ENCODE results near the gene TAF10.

TAF10 gene

GRCh38 chr11:6565988-6566703 lies 45.9 kb downstream of the TAF10 start:
- DNase-seq (ENCODE audit: low spot score in 2 of 2), result no peak
- Histone ChIP-seq H3K4me1 (no peaks in the 10 kb centered on the region), H3K36me3 (replicated peaks) (no peaks in the 10 kb centered on the region), H3K9me3 (no peaks in the 10 kb centered on the region), H3K27me3 (ENCODE audit: low read depth) (no peaks in the 10 kb centered on the region), H3K4me3 (no peak overlapping the region)
- in situ Hi-C loops (cut with MboI; ENCODE audit: low sequenced_read_pairs), result no loop called here

GRCh38 chr11:6565325-6565724 lies 46.7 kb downstream of the TAF10 start:
- Histone ChIP-seq H3K4me1 (no peaks in the 10 kb centered on the region), H3K36me3 (replicated peaks) (no peaks in the 10 kb centered on the region), H3K27me3 (ENCODE audit: low read depth) (no peaks in the 10 kb centered on the region), H3K4me3 (no peak overlapping the region), H3K9me3 (no peaks in the 10 kb centered on the region)
- DNase-seq (ENCODE audit: low spot score in 2 of 2), result no peak
- in situ Hi-C loops (cut with MboI; ENCODE audit: low sequenced_read_pairs), result no loop called here

GRCh38 chr11:6563667-6564066 lies 48.3 kb downstream of the TAF10 start:
- H3K9me3 ChIP-seq, result no peaks in the 10 kb centered on the region
- H3K4me3 ChIP-seq, result no peak overlapping the region
- H3K36me3 ChIP-seq (replicated peaks), result no peaks in the 10 kb centered on the region
- in situ Hi-C loops (cut with MboI; ENCODE audit: low sequenced_read_pairs), result no loop called here
- H3K27me3 ChIP-seq (ENCODE audit: low read depth), result no peaks in the 10 kb centered on the region
- DNase-seq (ENCODE audit: low spot score in 2 of 2), result no peak
- H3K4me1 ChIP-seq, result no peaks in the 10 kb centered on the region

GRCh38 chr11:6563121-6563619 lies 48.8 kb downstream of the TAF10 start:
- no peaks in the 10 kb centered on the region for H3K4me1 ChIP-seq
- in situ Hi-C loops (cut with MboI; ENCODE audit: low sequenced_read_pairs), result no loop called here
- H3K4me3 ChIP-seq, result no peak overlapping the region
- no peaks in the 10 kb centered on the region for H3K36me3 ChIP-seq (replicated peaks)
- H3K9me3 ChIP-seq, result no peaks in the 10 kb centered on the region
- H3K27me3 ChIP-seq (ENCODE audit: low read depth), result no peaks in the 10 kb centered on the region
- no peak for DNase-seq (ENCODE audit: low spot score in 2 of 2)

- no peaks in the 10 kb centered on the region for H3K4me1 ChIP-seq
- no peak for DNase-seq (ENCODE audit: low spot score in 2 of 2)
- in situ Hi-C loops (cut with MboI; ENCODE audit: low sequenced_read_pairs), result no loop called here
- no peaks in the 10 kb centered on the region for H3K9me3 ChIP-seq
- H3K4me3 ChIP-seq, result no peak overlapping the region
- no peaks in the 10 kb centered on the region for H3K36me3 ChIP-seq (replicated peaks)
- H3K27me3 ChIP-seq (ENCODE audit: low read depth), result no peaks in the 10 kb centered on the region
Measured at GRCh38 chr11:6561288-6561687, 50.7 kb downstream of the TAF10 start.

Data from HAP-1 (cell line).